Endodermal cell (in vitro differentiated cells): ENCODE measurements around the gene ST3GAL6. TPM values are rescaled to one million over a fixed set of nuclear protein-coding genes. Genes with fewer than 3 reads are reported as not detected.

ENCODE experiments used
- DNase-seq: peaks from one replicate; pipeline ENCODE4 v3.0.0-alpha.2; 2017
- H3K27ac ChIP-seq: 2 replicates; pipeline ENCODE4 v1.5.1; 2013; ENCODE audit warnings: mild to moderate bottlenecking, low read depth, low read length, moderate library complexity
- H3K27me3 ChIP-seq: 2 replicates; pipeline ENCODE4 v1.6.1; 2013; ENCODE audit warnings: mild to moderate bottlenecking, low read length, moderate library complexity; ENCODE audit not compliant: insufficient read depth, control insufficient read depth, poor library complexity, severe bottlenecking
- H3K36me3 ChIP-seq: 2 replicates; pipeline ENCODE4 v1.7.0; 2013; ENCODE audit warnings: mild to moderate bottlenecking, low read length, moderate library complexity; ENCODE audit not compliant: control insufficient read depth, insufficient read depth
- H3K4me1 ChIP-seq: one replicate; pipeline ENCODE4 v1.7.0; 2013; ENCODE audit warnings: low read length; ENCODE audit not compliant: control insufficient read depth, insufficient read depth
- H3K4me3 ChIP-seq: 2 replicates; pipeline ENCODE4 v1.5.1; 2013; ENCODE audit warnings: mild to moderate bottlenecking, low read length, moderate library complexity
- H3K9ac ChIP-seq: 2 replicates; pipeline ENCODE4 v1.6.1; 2013; ENCODE audit warnings: mild to moderate bottlenecking, low read length, moderate library complexity; ENCODE audit not compliant: poor library complexity, severe bottlenecking; ENCODE audit errors: extremely low read depth
- H3K9me3 ChIP-seq: 2 replicates; pipeline ENCODE4 v1.6.1; 2013; ENCODE audit warnings: mild to moderate bottlenecking, low read length, moderate library complexity; ENCODE audit not compliant: control insufficient read depth
- H3K27ac Mint-ChIP-seq: 2 replicates; pipeline ENCODE4 v1.8.0; 2020; ENCODE audit warnings: mixed read lengths
- H3K27me3 Mint-ChIP-seq: 2 replicates; pipeline ENCODE4 v1.8.0; 2021; ENCODE audit warnings: mild to moderate bottlenecking, mixed read lengths; ENCODE audit not compliant: insufficient read depth
- H3K36me3 Mint-ChIP-seq: 2 replicates; pipeline ENCODE4 v1.8.0; 2020; ENCODE audit warnings: low read depth, mixed read lengths
- H3K4me1 Mint-ChIP-seq: 2 replicates; pipeline ENCODE4 v1.8.0; 2020; ENCODE audit warnings: mixed read lengths
- H3K4me3 Mint-ChIP-seq: 2 replicates; pipeline ENCODE4 v1.8.0; 2020; ENCODE audit warnings: mild to moderate bottlenecking, moderate library complexity, mixed read lengths
- H3K9me3 Mint-ChIP-seq: 2 replicates; pipeline ENCODE4 v1.8.0; 2020; ENCODE audit warnings: mild to moderate bottlenecking, mixed read lengths
- CTCF ChIP-seq: fragments of 200-600 bp; sonication (generic); conservative IDR thresholded peaks from 2 replicates; pipeline ENCODE4 v1.5.0; 2021; ENCODE audit warnings: antibody characterized with exemption, mild to moderate bottlenecking
- WGBS, 2 experiments: methylation state at CpG; one replicate each; pipeline versions ENCODE4 v1.1.5 to v1.1.7; 2013; ENCODE audit warnings: missing lambda C conversion rate in 2 of 2, mixed read lengths in 1 of 2; ENCODE audit not compliant: insufficient coverage in 1 of 2, insufficient read length in 1 of 2; 5-methylcytosine and 5-hydroxymethylcytosine counted together
- total RNA-seq, 2 donors: library from RNA; stranded (reverse); fragmentation: NEBNext Ultra II Directional in 1 of 2; extraction: Animal tissue kit (Norgen Biotek cat#: 25700) in 1 of 2; gene quantifications; 2 replicates in 1 of 2; 3 replicates in 1 of 2; pipeline ENCODE4 v1.2.1, GENCODE V29; 2021

ST3GAL6 gene
- total RNA-seq, 2 donors from 2014 or later: 8.1 to 9.9 TPM

- H3K27ac ChIP-seq: no peak overlapping the region
- H3K4me3 Mint-ChIP-seq: no peak overlapping the region
- peaks cover 23% of the 10 kb centered on the region for H3K36me3 Mint-ChIP-seq
- no peaks in the 10 kb centered on the region for H3K9me3 Mint-ChIP-seq
- no peak overlapping the region for H3K27ac Mint-ChIP-seq
- no peaks in the 10 kb centered on the region for H3K4me1 ChIP-seq
- H3K9me3 ChIP-seq: no peaks in the 10 kb centered on the region
- H3K4me1 Mint-ChIP-seq: peaks cover 9% of the 10 kb centered on the region
- no peak for DNase-seq
- no peaks in the 10 kb centered on the region for H3K27me3 Mint-ChIP-seq
- H3K36me3 ChIP-seq: peaks cover 27% of the 10 kb centered on the region
- no peak for TF ChIP-seq CTCF
- no peak overlapping the region for H3K4me3 ChIP-seq
- no peaks in the 10 kb centered on the region for H3K27me3 ChIP-seq
- 71 to 91% methylated on average over 1 to 4 of the region's 4 CpGs for WGBS, 2 experiments
- no peak overlapping the region for H3K9ac ChIP-seq
Measured at GRCh38 chr3:98823791-98824190, 60.7 kb downstream of the ST3GAL6 start.

DNA sequence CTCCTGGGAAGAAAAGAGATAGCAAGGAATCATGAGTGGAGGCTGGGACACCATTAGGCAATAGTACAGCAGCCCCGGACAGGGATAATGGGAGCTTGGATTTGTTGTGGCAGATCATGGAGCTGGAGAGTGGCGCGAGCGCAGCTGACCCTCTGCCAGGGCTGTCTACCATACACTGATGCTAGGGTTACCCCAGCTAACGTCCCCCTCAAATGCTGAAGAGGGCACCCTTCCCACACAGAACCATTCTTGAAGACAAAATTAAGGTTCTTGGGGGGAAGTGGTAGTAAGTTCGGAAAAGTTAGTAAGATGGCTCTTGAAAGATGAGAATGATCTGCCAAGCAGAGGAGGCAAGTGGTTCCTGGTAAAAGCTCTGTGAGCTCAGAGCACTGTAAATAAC, 61.1 kb downstream of the ST3GAL6 start:
- Mint-ChIP-seq H3K4me1 (peaks cover 9% of the 10 kb centered on the region), H3K9me3 (peaks cover under 1% of the 10 kb centered on the region), H3K4me3 (no peak overlapping the region), H3K27me3 (no peaks in the 10 kb centered on the region), H3K27ac (no peak overlapping the region), H3K36me3 (peaks cover 23% of the 10 kb centered on the region)
- peaks cover 23% of the 10 kb centered on the region for H3K36me3 ChIP-seq
- TF ChIP-seq CTCF: no peak
- H3K27me3 ChIP-seq: no peaks in the 10 kb centered on the region
- H3K9me3 ChIP-seq: peaks cover 1% of the 10 kb centered on the region
- H3K9ac ChIP-seq: no peak overlapping the region
- H3K27ac ChIP-seq: no peak overlapping the region
- WGBS, 2 experiments: 89 to 100% methylated on average over 1 to 6 of the region's 6 CpGs
- H3K4me1 ChIP-seq: no peaks in the 10 kb centered on the region
- no peak for DNase-seq
- H3K4me3 ChIP-seq: no peak overlapping the region

- Histone ChIP-seq H3K9me3 (peaks cover 19% of the 10 kb centered on the region), H3K36me3 (peaks cover 11% of the 10 kb centered on the region), H3K27me3 (no peaks in the 10 kb centered on the region), H3K9ac (no peak overlapping the region), H3K4me1 (no peaks in the 10 kb centered on the region), H3K4me3 (no peak overlapping the region), H3K27ac (no peak overlapping the region)
- H3K9me3 Mint-ChIP-seq: peaks cover 18% of the 10 kb centered on the region
- H3K4me3 Mint-ChIP-seq: no peak overlapping the region
- peak overlapping the region; percentile 66 for H3K27ac Mint-ChIP-seq
- no peak for TF ChIP-seq CTCF
- no peaks in the 10 kb centered on the region for H3K27me3 Mint-ChIP-seq
- H3K4me1 Mint-ChIP-seq: peaks cover 9% of the 10 kb centered on the region
- DNase-seq: no peak
- 82 to 93% methylated on average over 3 of the region's 3 CpGs for WGBS, 2 experiments
- H3K36me3 Mint-ChIP-seq: peaks cover 26% of the 10 kb centered on the region
Measured at GRCh38 chr3:98826126-98826525, 63.0 kb downstream of the ST3GAL6 start.
